GM12878 (cell line): Measurements from ENCODE around the gene GCKR. TPM values are rescaled to one million over a fixed set of nuclear protein-coding genes. Genes with fewer than 3 reads are reported as not detected.

ENCODE experiments used
- BMI1 ChIP-seq: fragments of 450-650 bp; IDR thresholded peaks from 2 replicates; pipeline ENCODE4 v1.6.1; 2016; ENCODE audit warnings: mild to moderate bottlenecking, moderate library complexity, borderline replicate concordance
- MYB ChIP-seq: fragments of 150-350 bp; IDR thresholded peaks from 2 replicates; pipeline ENCODE4 v1.6.1; 2014; ENCODE audit warnings: mild to moderate bottlenecking, low read depth, low read length, borderline replicate concordance
- NBN ChIP-seq: fragments of 450-650 bp; IDR thresholded peaks from 2 replicates; pipeline ENCODE4 v1.6.1; 2016
- NFYB ChIP-seq: IDR thresholded peaks from 2 replicates; pipeline ENCODE4 v1.6.1; 2011; ENCODE audit warnings: low read depth, mild to moderate bottlenecking, low read length, improper control_type of control experiment, moderate library complexity; ENCODE audit not compliant: insufficient read depth
- POLR2AphosphoS2 ChIP-seq: IDR thresholded peaks from 2 replicates; pipeline ENCODE4 v1.6.1; 2011; ENCODE audit warnings: low read depth, mild to moderate bottlenecking, low read length, improper control_type of control experiment, moderate library complexity
- SMAD5 ChIP-seq: IDR thresholded peaks from 2 replicates; pipeline ENCODE4 v1.6.1; 2016; ENCODE audit warnings: antibody characterized with exemption, low read depth
- SPI1 ChIP-seq: IDR thresholded peaks from 2 replicates; pipeline ENCODE4 v1.6.1; 2011; ENCODE audit warnings: low read depth, mild to moderate bottlenecking, low read length, moderate library complexity, borderline replicate concordance; ENCODE audit not compliant: insufficient read depth
- polyA plus RNA-seq, 11 experiments: library from polyadenylated mRNA; depleted of rRNA in 4 of 11; unstranded in 6 of 11; stranded (reverse) in 5 of 11; fragments of >200 nt; fragmentation: Nextera tagmentation in 4 of 11; fragmentation: Illumina TruSeq in 1 of 11; extraction: Ambion mirVana in 4 of 11; extraction: Trizol in 1 of 11; gene quantifications; 1 replicate in 1 of 11; 2 replicates in 10 of 11; pipeline versions ENCODE4 v1.2.1 to v1.2.3, GENCODE V29; 2011 to 2016; ENCODE audit warnings: inconsistent platforms in 2 of 11, missing spikeins in 2 of 11, low read depth in 1 of 11
- total RNA-seq, 4 experiments: library from RNA; depleted of rRNA in 3 of 4; stranded (reverse); fragments of >200 nt in 3 of 4; fragmentation: Illumina TruSeq in 1 of 4; extraction: Trizol in 1 of 4; gene quantifications; 2 replicates each; pipeline versions ENCODE4 v1.2.1 to v1.2.3, GENCODE V29; 2013 to 2021
- TF ChIP-seq, protein P1 (sequence below): fragments of 450-650 bp; IDR thresholded peaks from 2 replicates; pipeline ENCODE4 v1.6.1; 2017; ENCODE audit warnings: mild to moderate bottlenecking, moderate library complexity
- TF ChIP-seq, protein P2 (sequence below): IDR thresholded peaks from 2 replicates; pipeline ENCODE4 v1.6.1; 2012; ENCODE audit warnings: low read depth, low read length, improper control_type of control experiment
- TF ChIP-seq, protein P3 (sequence below): IDR thresholded peaks from 2 replicates; pipeline ENCODE4 v1.6.1; 2011; ENCODE audit warnings: borderline replicate concordance, low read depth, mild to moderate bottlenecking, moderate library complexity, low read length; ENCODE audit not compliant: insufficient read depth, poor library complexity, severe bottlenecking
- TF ChIP-seq, protein P4 (sequence below): fragments of 450-650 bp; IDR thresholded peaks from 2 replicates; pipeline ENCODE4 v1.6.1; 2014; ENCODE audit warnings: mild to moderate bottlenecking
- TF ChIP-seq, protein P5 (sequence below): IDR thresholded peaks from 2 replicates; pipeline ENCODE4 v1.6.1; 2012; ENCODE audit warnings: low read length, inconsistent platforms
- TF ChIP-seq, protein P6 (sequence below): fragments of 150-350 bp; IDR thresholded peaks from 2 replicates; pipeline ENCODE4 v1.6.1; 2014; ENCODE audit warnings: mild to moderate bottlenecking, low read depth, low read length

GCKR gene
- total and polyA plus RNA-seq, 10 of the 15 experiments (the other 5 are each of a cell fraction or from before 2014, with no cell fraction given), result not detected

DNA sequence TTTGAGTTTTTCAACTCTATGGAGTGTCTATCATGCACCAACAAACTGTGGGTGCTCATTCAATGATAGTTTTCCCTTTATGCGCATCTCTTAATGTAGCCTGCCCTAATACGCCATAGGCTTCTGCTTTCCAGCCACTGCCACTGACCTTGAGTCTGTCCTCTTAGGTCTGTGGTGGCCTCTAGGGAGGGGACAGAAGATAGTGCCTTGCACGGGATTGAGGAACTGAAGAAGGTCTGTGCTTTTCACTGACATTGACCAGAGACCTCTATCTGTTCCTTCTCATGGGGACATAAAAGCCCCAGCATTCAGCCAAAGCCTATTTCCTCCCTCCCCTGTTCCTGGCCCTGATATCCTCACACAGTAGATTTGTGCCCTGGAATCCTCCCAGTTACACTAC is 2.3 kb downstream of the GCKR start (continued):
- TF ChIP-seq, protein P1, sequence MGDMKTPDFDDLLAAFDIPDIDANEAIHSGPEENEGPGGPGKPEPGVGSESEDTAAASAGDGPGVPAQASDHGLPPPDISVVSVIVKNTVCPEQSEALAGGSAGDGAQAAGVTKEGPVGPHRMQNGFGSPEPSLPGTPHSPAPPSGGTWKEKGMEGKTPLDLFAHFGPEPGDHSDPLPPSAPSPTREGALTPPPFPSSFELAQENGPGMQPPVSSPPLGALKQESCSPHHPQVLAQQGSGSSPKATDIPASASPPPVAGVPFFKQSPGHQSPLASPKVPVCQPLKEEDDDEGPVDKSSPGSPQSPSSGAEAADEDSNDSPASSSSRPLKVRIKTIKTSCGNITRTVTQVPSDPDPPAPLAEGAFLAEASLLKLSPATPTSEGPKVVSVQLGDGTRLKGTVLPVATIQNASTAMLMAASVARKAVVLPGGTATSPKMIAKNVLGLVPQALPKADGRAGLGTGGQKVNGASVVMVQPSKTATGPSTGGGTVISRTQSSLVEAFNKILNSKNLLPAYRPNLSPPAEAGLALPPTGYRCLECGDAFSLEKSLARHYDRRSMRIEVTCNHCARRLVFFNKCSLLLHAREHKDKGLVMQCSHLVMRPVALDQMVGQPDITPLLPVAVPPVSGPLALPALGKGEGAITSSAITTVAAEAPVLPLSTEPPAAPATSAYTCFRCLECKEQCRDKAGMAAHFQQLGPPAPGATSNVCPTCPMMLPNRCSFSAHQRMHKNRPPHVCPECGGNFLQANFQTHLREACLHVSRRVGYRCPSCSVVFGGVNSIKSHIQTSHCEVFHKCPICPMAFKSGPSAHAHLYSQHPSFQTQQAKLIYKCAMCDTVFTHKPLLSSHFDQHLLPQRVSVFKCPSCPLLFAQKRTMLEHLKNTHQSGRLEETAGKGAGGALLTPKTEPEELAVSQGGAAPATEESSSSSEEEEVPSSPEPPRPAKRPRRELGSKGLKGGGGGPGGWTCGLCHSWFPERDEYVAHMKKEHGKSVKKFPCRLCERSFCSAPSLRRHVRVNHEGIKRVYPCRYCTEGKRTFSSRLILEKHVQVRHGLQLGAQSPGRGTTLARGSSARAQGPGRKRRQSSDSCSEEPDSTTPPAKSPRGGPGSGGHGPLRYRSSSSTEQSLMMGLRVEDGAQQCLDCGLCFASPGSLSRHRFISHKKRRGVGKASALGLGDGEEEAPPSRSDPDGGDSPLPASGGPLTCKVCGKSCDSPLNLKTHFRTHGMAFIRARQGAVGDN, result no peak
- no peak for TF ChIP-seq POLR2AphosphoS2
- TF ChIP-seq BMI1, result no peak
- no peak for TF ChIP-seq NBN
- TF ChIP-seq NFYB, result no peak
- TF ChIP-seq, protein P2, sequence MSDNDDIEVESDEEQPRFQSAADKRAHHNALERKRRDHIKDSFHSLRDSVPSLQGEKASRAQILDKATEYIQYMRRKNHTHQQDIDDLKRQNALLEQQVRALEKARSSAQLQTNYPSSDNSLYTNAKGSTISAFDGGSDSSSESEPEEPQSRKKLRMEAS, result no peak
- no peak for TF ChIP-seq MYB
- TF ChIP-seq, protein P3, sequence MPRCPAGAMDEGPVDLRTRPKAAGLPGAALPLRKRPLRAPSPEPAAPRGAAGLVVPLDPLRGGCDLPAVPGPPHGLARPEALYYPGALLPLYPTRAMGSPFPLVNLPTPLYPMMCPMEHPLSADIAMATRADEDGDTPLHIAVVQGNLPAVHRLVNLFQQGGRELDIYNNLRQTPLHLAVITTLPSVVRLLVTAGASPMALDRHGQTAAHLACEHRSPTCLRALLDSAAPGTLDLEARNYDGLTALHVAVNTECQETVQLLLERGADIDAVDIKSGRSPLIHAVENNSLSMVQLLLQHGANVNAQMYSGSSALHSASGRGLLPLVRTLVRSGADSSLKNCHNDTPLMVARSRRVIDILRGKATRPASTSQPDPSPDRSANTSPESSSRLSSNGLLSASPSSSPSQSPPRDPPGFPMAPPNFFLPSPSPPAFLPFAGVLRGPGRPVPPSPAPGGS, result no peak
- TF ChIP-seq SMAD5, result no peak
- TF ChIP-seq, protein P4, sequence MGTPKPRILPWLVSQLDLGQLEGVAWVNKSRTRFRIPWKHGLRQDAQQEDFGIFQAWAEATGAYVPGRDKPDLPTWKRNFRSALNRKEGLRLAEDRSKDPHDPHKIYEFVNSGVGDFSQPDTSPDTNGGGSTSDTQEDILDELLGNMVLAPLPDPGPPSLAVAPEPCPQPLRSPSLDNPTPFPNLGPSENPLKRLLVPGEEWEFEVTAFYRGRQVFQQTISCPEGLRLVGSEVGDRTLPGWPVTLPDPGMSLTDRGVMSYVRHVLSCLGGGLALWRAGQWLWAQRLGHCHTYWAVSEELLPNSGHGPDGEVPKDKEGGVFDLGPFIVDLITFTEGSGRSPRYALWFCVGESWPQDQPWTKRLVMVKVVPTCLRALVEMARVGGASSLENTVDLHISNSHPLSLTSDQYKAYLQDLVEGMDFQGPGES, result no peak
- TF ChIP-seq, protein P5, sequence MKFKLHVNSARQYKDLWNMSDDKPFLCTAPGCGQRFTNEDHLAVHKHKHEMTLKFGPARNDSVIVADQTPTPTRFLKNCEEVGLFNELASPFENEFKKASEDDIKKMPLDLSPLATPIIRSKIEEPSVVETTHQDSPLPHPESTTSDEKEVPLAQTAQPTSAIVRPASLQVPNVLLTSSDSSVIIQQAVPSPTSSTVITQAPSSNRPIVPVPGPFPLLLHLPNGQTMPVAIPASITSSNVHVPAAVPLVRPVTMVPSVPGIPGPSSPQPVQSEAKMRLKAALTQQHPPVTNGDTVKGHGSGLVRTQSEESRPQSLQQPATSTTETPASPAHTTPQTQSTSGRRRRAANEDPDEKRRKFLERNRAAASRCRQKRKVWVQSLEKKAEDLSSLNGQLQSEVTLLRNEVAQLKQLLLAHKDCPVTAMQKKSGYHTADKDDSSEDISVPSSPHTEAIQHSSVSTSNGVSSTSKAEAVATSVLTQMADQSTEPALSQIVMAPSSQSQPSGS, result no peak
- TF ChIP-seq, protein P6, sequence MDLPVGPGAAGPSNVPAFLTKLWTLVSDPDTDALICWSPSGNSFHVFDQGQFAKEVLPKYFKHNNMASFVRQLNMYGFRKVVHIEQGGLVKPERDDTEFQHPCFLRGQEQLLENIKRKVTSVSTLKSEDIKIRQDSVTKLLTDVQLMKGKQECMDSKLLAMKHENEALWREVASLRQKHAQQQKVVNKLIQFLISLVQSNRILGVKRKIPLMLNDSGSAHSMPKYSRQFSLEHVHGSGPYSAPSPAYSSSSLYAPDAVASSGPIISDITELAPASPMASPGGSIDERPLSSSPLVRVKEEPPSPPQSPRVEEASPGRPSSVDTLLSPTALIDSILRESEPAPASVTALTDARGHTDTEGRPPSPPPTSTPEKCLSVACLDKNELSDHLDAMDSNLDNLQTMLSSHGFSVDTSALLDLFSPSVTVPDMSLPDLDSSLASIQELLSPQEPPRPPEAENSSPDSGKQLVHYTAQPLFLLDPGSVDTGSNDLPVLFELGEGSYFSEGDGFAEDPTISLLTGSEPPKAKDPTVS, result no peak
- no peak for TF ChIP-seq SPI1
